ENCODE data around the gene CCDC33.

CCDC33 gene

DNA sequence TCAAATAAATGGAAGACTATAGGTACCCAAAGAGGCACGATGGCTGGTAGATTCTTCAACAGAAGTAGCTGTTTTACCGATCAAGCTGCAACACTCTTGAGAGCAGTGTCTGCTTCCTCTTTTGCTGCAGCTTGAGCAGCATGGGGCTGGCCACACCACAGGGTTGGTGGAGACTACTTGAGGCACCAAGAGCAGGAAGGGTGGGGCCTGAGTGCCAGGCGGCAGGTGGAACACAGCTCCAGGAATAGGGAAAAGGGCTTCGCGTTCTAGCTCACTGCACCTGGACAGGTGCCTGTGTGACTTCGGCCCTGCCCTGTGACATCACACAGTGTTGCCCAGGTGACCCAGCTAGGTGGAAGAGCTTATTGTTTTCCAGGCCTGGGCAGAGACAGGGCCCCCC, at the start of gene CCDC33:
CCDC33 (plus strand) TSS at position 365 of the 400 bp plus-strand sequence. CDS start 394 bp downstream, outside the sequence.
- DNase-seq (ENCODE audit: low read depth, low spot score) = no peak

DNA sequence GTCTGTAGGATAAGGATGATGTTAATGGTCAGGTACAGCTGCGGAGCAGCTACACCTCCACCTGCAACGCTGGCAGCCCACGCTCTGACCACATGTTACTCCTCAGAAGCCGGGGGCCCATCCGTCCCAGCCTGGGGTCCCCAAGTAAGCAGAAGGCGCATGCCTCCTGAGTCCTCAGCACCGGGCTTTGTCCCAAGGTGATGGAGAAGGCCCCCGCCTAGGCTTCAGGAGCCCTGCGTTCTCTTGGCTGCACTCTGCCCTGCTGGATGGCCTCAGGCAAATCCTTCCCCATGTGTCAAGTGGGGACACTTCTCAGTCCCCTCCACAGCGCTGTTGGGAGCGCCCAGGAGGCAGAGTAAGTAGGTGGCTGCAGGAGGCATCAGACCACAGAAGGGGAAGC, 47.9 kb upstream of the CCDC33 start:
- no peak for DNase-seq (ENCODE audit: low read depth, low spot score)

DNA sequence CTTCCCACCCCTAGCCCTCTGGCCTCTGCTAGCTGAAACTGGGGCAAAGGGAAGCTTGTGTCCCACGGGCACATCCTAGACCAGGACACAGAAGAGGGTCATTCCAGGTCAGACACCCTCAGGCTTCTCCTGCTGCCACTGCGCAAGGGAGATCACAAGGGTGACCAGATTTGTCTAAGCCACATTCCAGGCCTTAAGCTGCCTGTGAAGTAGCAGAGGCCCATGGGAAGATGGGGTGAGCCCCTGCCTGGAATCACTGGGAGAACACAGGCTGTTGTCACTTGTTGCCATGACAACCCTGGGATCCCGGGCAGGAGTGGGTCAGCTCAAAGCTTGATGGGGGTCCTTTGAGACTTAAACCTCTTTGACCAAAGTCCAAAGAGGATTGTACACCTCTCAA, 44.3 kb upstream of the CCDC33 start:
- no peak for DNase-seq (ENCODE audit: low read depth, low spot score)

DNA sequence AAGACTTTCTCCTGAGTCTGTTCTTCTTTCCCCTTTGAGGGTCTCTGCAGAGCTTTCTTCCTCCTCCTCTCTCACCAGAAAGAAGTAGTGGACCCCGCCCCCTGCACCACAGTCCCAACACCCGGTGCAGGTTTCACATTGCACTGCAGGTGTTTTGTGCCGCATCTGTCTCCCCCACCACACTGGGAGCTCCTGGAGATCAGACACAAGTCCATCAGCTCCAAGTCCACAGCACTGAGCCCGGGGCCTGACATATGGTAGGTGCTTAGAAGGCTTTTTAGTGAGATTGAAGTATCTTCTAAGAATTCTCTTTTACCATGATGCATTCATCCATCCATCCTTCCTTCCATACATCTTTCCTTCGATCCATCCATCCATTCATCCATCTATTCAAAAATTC, 43.4 kb upstream of the CCDC33 start:
- no peak for DNase-seq (ENCODE audit: low read depth, low spot score)

DNA sequence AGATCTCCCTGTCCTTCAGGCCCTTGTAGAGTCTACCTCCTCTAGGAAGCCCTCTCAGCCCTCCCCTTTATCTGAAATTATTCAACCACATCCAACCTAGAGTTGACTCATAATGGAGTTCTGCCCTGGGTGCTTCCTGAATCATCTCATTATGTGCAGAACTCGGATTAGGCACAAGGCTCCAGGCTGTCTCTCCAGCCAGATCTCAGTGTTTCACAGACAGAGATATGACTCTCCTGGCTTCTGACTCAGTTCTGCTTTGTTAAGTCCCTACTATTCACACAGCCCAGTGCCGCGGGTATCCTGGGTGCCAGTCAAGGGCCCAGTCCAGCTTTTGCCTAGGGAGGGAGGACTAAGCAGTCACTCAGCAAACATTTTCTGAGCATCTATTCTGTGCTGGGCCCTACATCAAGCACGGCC, 42.8 kb upstream of the CCDC33 start:
- DNase-seq (ENCODE audit: low read depth, low spot score) = no peak

DNA sequence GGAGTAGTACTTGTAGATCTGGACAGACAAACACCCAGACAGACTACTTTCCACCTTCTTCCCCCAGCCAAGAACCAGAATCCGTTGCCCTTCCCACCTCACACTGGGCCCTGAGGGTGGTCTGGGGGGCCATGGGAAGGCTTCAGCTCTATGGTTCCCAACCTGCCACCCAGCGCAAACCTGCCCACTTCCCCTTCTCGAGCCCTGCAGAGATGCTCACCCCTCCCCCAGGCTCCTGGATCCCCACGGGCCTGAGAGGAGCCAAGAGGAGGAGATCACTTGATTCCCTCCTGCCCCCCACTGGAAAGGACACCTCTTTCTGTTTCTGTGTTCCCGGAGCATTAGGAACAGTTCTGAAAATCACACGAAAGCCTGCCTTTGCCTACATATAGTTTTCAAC, 42.2 kb upstream of the CCDC33 start:
- no peak for DNase-seq (ENCODE audit: low read depth, low spot score)

DNA sequence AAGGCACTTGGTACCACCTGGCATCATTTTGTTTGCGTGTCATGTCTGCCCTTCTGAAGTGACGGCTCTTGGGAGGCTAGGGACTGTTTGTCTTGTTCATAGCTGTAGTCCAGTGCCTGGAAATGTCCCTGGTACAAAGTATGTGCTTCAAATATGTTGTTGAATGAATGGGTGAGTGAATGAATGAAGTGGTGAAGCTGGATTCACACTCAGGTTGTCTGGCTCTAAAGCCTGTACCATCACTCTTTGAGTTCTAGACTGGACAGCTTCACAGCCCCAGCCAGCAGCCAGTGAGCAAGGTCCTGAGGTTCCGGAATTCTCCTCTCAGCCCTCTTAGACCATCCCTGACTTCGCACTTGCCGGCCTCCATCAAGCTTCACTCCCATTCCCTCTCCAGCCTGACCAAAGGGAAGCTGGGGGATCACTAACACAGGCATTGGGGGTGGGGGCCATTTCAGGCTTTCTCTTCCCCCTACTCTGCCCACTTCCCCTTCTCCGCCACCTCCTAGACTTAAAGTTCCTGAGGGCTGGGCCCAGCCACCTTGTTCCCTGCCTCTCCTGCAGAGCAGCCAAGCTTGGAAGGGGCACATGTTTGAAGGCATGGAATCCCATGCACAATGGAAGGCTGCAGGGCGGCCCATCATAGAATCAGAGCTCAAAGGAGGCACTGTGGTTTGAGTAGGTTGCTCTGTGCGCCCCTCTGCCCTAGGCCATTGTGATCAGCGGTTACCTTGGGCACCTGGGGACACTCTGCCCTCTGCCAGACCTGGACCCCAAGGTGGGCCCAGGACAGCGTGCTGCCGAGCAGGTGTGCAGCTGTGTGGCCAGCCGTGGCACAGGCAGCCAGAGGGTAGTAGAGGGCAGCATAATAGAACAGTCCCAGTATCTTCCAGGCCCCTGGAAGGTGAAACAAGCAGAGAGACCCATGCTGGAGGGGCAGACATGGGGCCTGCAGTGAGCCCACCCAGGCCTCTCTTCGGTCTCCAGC, 41.3 kb upstream of the CCDC33 start:
- DNase-seq (ENCODE audit: low read depth, low spot score) = no peak

DNA sequence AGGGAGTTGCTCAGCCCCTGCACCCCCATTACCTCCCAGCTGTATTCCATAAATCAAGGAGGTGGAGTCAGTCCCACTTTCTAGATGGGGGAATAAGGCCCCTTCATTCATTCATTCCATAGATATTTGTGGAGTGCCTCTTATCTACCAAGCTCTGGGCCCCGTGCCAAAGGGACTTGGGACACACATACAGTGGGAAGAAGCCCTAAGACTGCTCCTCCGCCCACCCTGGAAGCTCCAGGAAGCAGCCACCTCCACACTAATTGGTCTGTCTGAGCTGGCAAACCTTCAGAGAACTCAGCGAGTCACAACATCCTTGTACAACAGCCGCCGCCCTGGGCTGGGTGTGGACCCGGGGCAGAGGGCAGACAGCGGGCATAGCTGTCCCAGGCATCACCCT, 40.0 kb upstream of the CCDC33 start:
- no peak for DNase-seq (ENCODE audit: low read depth, low spot score)

DNA sequence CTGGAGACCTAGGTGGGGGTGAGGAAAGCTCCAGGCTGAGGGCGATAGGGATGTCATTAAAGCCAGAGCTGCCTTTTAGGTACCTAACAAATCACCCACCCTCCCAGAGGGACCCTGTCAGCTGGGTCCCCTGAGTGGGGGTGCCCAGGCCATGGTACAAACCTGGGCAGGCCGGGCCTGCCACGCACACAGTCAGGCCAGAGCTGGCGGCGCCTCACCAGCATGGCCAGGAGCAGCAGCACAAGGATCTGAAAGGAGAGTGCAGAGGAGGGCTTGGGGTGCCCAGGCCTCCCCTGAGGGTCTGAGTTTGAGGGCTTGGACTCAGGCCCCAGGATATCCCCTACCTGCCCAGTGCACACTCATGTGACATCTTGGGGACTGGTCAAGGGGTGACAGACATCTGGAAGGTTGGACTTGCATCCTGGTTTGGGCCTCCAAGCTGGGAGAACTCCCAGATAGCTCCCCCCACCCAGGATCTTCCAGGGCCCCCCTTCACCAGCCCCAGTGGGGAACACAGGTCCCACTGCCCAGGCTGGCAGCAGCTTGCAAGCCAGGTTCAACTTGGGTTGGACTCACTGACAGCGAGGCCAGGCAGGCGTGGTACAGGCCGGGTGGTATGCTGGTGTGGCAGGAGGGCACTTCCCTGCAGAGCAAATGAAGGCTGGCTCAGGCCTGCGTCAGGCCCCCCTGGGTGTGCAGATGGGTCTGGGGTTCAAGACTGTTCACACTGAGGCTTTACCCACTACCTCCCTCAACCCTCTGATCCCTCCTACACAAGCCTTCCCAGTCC, 38.8 kb upstream of the CCDC33 start:
- DNase-seq (ENCODE audit: low read depth, low spot score) = no peak

DNA sequence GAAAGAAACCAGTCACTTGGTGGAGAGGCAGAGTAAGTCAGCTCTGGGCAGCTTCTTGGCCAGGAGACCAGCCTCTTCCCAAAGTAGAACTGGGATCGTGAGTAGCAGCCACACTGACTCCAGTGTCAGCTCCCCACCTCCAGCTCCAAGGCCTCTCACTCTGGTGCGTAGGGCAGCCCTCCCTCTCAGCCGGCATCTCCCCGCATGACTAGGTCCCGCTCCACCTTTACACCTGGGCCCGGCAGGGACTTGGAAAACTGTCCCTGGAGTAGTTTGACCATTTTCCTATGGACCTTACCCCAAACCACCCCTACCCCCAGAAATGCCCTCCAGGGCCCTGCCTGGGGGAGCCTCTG, 36.9 kb upstream of the CCDC33 start:
- no peak for DNase-seq (ENCODE audit: low read depth, low spot score)

DNA sequence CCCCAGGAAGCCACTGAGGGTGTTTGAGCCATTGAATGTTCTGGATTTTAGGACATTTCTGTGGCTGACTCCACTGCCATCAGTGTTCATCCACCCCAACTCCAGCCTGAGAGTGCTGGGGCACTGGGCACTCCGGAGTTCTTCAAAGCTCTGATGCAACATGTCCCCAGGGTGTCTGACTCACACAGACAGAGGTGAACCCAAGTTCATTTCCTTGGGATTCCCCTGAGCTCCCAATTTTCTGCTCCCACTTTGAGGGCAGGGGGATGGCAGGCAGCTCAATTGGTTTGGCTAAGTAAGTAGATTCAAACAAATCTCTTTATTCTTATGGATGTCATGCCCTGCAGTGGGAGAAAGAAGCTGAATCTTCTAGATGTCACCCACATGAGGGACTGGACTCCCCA, 35.7 kb upstream of the CCDC33 start:
- no peak for DNase-seq (ENCODE audit: low read depth, low spot score)

DNA sequence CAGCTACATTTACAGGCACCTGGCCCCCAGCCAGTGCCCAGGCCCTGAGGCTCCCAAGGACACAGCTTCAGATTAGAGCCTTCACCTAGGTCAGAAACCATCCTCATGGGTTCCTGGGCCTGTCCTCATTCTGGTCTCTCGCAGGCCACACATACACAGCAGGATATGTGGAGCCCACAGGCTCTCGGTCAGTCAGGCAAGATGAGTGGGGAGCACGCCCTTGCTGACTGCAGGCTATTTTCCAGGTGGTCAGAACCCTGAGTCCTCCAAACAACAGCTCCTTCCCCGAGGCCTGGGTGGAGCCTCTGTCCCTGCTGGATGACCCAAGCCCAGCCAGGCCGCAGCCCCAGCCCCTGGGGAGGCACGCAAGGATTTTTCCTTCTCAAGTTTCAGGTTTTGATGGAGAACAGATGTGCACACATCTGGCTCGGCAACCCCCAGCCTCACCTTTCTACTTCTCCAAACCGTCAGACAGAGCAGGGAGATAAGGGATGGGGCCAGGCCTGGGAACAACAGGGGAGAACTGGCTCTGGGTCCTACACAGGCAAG, 35.2 kb upstream of the CCDC33 start:
- no peak for DNase-seq (ENCODE audit: low read depth, low spot score)

DNA sequence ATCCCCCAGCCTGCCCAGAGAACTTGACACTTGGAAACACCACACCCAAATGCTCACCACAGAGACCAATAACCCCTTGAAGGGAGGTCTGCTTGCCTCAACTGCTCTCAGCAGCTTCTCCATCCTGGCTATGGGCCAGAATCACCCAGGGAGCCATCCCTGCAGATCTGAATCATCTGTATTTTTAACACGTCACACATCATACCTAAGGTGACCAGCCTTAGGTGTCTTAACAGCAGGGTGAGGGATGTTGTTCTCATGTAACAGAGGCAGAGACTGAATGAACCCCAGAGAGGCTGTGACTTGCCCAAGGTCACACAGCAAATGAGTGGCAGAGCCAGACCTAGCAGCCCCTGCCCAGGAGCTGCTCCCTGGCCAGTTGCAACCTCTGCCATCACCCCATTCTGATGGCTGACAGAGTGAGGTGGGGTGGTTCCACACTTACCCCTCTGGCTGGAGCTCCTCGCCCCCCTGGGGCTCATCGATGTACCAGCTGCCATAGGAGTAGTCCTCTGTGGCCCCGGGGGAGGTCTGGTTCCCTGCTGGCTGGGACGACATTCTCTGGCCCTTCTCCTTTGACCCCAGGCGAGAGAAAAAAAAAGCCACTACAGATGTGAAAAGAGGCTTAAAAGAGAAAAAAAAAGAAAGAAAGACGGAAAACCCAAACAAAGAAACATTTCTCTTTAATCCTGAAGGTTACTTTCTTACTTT, 34.3 kb upstream of the CCDC33 start:
- no peak for DNase-seq (ENCODE audit: low read depth, low spot score)

DNA sequence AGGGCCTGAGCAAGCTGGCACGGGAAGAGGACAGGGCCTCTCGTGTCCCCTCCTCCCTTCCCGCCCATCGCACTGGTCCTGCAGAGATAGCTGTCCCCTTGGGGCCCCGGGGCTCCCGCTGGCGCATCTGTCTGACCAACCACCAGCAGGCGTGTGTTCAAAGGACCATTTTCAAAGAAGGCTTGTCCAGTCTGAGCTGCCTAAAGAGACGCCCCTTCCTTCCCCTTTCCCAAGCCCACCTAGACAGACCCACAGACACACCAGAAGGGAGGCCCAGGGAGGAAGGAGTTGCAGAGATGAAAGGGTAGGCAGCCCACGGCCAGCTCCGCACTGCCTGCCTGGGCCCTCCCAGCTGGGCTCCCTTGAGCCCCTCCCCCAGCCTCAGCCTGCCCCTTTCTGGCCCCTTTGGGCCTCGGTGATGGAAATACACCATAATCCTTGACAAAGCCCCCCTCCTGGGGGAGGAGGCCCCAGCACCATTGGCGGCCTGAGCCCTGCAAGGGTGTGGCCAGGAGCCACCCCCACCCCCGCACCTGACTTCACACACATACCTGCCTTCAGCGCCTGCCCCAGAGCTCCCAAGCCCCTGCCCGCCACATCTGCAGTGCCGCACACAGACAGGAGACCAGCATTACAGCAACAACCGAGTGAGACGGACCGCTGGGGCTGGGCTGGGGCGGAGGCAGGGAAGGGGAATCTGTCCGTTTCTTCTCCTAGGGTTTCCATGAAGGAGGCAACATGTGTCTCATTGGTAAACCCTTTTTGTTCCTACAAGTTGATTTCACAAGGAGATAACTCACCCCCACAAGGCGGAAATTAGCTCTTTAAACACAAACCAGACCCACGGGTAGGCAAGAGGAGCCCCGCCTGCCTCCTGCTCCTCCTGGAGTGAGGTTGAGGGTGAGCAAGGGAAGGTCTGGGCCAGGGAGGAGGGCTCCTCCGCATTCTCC, 33.4 kb upstream of the CCDC33 start, which contains the start of gene STRA6:
STRA6 (minus strand) TSS at position 336 of the 950 bp plus-strand sequence. CDS start 520 bp downstream, outside the sequence.
- no peak for DNase-seq (ENCODE audit: low read depth, low spot score)

DNA sequence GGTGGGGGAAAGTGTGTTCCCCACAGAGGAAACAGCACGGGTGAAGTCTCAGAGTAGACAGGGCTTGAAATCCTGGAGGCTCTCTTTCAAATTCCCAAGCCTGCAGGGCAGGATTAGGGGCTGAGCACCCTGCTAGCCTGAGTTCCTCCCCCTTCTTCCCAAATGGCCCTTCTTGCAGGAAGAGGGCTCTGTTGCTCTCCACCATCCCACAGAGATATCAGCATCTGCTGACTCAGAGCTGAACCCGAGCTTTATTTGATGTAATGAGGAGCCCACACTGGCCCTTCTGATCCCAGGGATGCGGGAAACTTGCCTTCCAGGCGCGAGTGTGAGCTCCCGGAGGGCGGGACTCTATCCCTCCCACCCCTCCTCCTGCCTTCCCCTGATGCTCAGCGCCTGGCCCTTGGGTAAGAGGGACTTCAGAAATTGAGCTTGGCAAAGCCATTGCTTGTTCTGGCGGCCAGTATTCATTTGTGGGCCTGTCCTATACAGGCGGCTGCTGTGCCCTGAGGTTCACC, 32.2 kb upstream of the CCDC33 start:
- DNase-seq (ENCODE audit: low read depth, low spot score) = no peak

DNA sequence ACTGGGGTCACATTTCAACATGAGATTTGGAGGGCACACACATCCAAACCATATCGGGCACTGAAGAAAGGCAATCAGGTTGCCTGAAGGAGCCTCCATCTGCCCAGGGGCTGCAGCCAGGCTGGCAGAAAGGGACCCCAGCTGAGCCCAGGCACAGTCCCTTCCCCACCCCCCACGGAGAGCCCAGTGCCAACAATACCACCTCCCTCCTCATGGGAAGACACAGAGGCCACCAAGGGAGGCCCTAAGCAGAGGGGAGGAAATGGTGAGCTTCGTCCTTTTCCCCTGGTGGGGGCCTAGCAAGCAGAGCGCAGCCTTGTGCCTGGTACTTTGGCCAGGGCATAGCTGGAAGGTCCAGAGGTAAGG, 30.6 kb upstream of the CCDC33 start:
- DNase-seq (ENCODE audit: low read depth, low spot score) = no peak

DNA sequence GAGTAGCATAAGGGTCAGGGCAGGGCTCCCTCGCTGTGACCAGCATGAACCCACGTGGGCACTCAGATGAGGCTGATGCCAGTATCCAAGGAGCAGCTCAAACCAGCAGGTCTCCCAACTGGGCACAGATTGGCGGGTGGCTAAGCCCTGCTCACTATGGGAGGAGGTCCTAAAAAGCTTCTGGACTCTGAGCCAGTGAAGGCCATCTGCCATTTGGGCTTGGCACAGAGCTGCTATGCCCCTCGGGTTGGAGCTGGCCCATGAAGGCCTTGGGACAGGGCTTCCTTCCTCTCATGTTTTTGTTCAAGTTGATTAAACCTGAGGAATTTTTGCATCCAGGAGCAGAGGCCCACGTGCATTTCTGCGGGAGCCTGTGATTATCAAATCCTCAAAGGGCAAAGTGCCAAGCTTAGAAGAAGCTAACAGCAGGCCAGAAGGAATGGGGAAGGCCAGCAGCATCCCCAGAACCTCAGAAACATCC, 29.3 kb upstream of the CCDC33 start:
- DNase-seq (ENCODE audit: low read depth, low spot score) = no peak

DNA sequence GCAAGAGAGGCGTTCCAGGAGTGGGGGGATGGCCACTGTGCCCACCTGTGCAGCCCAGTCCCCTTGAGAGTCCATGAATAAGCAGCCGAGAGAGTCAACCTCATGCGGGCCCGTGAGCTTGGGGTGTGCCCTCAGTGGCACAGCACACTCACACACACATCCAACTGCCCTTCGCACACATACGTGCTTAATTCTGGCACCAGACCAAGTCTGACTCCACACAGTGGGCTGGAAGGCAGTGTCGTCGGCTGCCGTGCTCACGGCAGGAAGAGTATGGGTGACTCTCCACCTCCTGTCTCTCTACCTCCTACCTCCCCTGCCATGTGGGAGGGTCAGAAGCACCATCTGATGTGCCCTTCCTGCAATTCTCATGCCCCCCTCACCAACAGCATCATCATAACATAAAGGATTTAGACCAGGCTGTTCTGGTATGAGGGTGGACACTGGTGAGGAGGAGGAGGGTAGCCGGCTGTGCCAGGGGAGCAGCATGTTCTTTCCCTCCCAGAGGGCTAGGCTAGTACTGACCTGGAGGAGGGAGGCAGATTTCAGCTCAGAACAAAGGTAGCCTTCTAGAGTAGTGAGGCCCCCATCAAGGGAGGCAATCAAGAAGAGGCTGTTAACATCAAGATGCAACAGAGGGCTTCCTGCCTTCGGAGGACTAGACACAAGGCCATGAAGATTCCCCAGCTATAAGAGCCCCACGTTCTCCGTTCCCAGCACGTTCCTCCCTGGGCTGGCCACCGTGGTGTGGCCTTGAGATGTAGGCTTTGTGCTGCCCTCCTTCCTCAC, 28.3 kb upstream of the CCDC33 start:
- no peak for DNase-seq (ENCODE audit: low read depth, low spot score)

DNA sequence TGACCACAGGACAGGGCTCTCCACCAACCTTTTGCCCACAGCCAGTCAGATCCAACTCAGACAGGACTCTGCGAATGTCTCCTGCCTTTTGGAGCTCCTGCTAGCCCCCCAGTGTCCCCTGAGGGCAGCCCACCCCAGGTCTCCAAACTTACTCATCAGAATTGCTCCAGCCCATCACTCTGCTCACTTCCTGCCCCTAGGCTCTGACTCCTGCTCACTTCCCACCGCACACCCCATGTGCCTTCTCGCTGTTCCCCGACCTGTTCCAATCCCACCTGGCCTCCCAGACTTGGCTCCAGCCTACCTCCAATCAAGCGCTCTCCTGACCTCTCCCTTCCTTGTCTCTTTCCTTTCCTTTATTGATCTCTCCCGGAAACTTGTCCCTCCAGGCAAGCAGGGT, 27.6 kb upstream of the CCDC33 start:
- DNase-seq (ENCODE audit: low read depth, low spot score) = no peak

Measured in activated naive CD8-positive, alpha-beta T cell treated with anti-CD3 and anti-CD28 coated beads, Interleukin-2, amount 50 U/mL, for 16 hours (primary cell).